ENCODE results near the gene NID1.

- TF ChIP-seq POLR2A (IDR thresholded peaks at IDR 0.05): peak; percentile 3
- TF ChIP-seq CTCF (IDR thresholded peaks at IDR 0.05): no peak
Measured at GRCh38 chr1:236067854-236068454, 3.1 kb upstream of the NID1 start.
